Calu3 (cell line): Measurements from ENCODE around the gene NR4A3. TPM values are rescaled to one million over a fixed set of nuclear protein-coding genes. Genes with fewer than 3 reads are reported as not detected.
A peak's percentile ranks its signal among the peaks of the same experiment; 100 is the strongest.

Experiments
- BruUV-seq: library from RNA; stranded (reverse); fragments of 400-500 nt; replicated peaks from 2 replicates; lab custom pipeline; 2021; lab: Mats Ljungman, UMichigan
- CTCF ChIA-PET: fragments of 300-600 bp; sonication (Branson Sonifier 250); formaldehyde crosslinking; loops from one replicate; lab custom pipeline; 2022; ENCODE audit warnings: antibody characterized with exemption; lab: Charles Lee
- DNase-seq: peaks from one replicate; pipeline ENCODE4 v3.0.0; 2022
- H3K27ac Mint-ChIP-seq: one replicate; pipeline ENCODE4 v1.8.0; 2022; ENCODE audit warnings: mixed read lengths; ENCODE audit not compliant: unreplicated experiment
- H3K27me3 Mint-ChIP-seq: one replicate; pipeline ENCODE4 v1.8.0; 2022; ENCODE audit warnings: mixed read lengths; ENCODE audit not compliant: unreplicated experiment
- H3K36me3 Mint-ChIP-seq: one replicate; pipeline ENCODE4 v1.8.0; 2022; ENCODE audit warnings: mild to moderate bottlenecking, moderate library complexity, mixed read lengths; ENCODE audit not compliant: insufficient read depth, unreplicated experiment
- H3K4me1 Mint-ChIP-seq: one replicate; pipeline ENCODE4 v1.8.0; 2022; ENCODE audit warnings: mild to moderate bottlenecking, low read depth, mixed read lengths; ENCODE audit not compliant: unreplicated experiment
- H3K4me3 Mint-ChIP-seq: one replicate; pipeline ENCODE4 v1.8.0; 2022; ENCODE audit warnings: mild to moderate bottlenecking, low read depth, moderate library complexity, mixed read lengths; ENCODE audit not compliant: unreplicated experiment
- H3K9me3 Mint-ChIP-seq: one replicate; pipeline ENCODE4 v1.8.0; 2022; ENCODE audit warnings: low read depth, mixed read lengths; ENCODE audit not compliant: unreplicated experiment
- CTCF ChIP-seq: fragments of 200-600 bp; IDR thresholded peaks from one replicate; pipeline ENCODE4 v1.8.0; 2022; ENCODE audit warnings: antibody characterized with exemption; ENCODE audit not compliant: unreplicated experiment
- intact Hi-C: fragments of 100-400 bp; cut with micrococcal nuclease; formaldehyde crosslinking; loops from one replicate; pipeline ENCODE4 v1.10.0; 2022; ENCODE audit not compliant: unreplicated experiment
- total RNA-seq: library from RNA; stranded (reverse); gene quantifications from 2 replicates; pipeline ENCODE4 v1.2.3, GENCODE V29; 2022

Gene NR4A3
- total RNA-seq, 1 experiment from 2014 or later = 0.21 TPM

GRCh38 chr9:99828417-99829176 is 6.9 kb downstream of the NR4A3 start:
- CTCF ChIA-PET = no interaction called here
- Mint-ChIP-seq H3K36me3 (peaks cover 7% of the 10 kb centered on the region), H3K27ac (no peak overlapping the region), H3K27me3 (peaks cover 74% of the 10 kb centered on the region), H3K4me1 (no peaks in the 10 kb centered on the region), H3K9me3 (no peaks in the 10 kb centered on the region), H3K4me3 (peak overlapping the region; percentile 26)
- BruUV-seq = no TSS peak
- no peak for DNase-seq
- no peak for TF ChIP-seq CTCF
- intact Hi-C loops = no loop called here

- Mint-ChIP-seq H3K4me1 (no peaks in the 10 kb centered on the region), H3K4me3 (no peak overlapping the region), H3K36me3 (no peaks in the 10 kb centered on the region), H3K27ac (no peak overlapping the region), H3K27me3 (peaks cover 40% of the 10 kb centered on the region), H3K9me3 (no peaks in the 10 kb centered on the region)
- BruUV-seq = no TSS peak
- intact Hi-C loops = no loop called here
- no peak for TF ChIP-seq CTCF
- no peak for DNase-seq
- CTCF ChIA-PET = no interaction called here
Measured at GRCh38 chr9:99831857-99832557, 10.3 kb downstream of the NR4A3 start.

DNA sequence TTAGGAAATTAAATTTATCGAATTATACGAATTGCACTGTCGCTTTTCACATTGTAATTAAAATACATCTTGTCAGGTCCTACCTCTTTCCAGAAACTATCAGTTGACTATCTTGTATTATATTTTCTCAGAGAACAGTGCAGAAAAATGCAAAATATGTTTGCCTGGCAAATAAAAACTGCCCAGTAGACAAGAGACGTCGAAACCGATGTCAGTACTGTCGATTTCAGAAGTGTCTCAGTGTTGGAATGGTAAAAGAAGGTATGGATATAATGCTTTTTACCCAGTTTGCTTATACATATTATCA is 10.8 kb downstream of the NR4A3 start:
- Mint-ChIP-seq H3K9me3 (no peaks in the 10 kb centered on the region), H3K36me3 (no peaks in the 10 kb centered on the region), H3K27me3 (peaks cover 34% of the 10 kb centered on the region), H3K4me1 (no peaks in the 10 kb centered on the region), H3K4me3 (no peak overlapping the region), H3K27ac (no peak overlapping the region)
- no TSS peak for BruUV-seq
- DNase-seq = no peak
- intact Hi-C loops = no loop called here
- TF ChIP-seq CTCF = no peak
- CTCF ChIA-PET = no interaction called here

GRCh38 chr9:99833735-99834134 is 12.1 kb downstream of the NR4A3 start:
- no peak overlapping the region for H3K27ac Mint-ChIP-seq
- intact Hi-C loops = no loop called here
- peaks cover 22% of the 10 kb centered on the region for H3K27me3 Mint-ChIP-seq
- DNase-seq = no peak
- BruUV-seq = no TSS peak
- no peak for TF ChIP-seq CTCF
- no peaks in the 10 kb centered on the region for H3K9me3 Mint-ChIP-seq
- no peaks in the 10 kb centered on the region for H3K4me1 Mint-ChIP-seq
- H3K4me3 Mint-ChIP-seq = no peak overlapping the region
- H3K36me3 Mint-ChIP-seq = no peaks in the 10 kb centered on the region
- CTCF ChIA-PET = no interaction called here
